Lower leg skin (tissue), 3 donors: Measurements from ENCODE around the gene CABP2.

ENCODE experiments used
- CTCF ChIP-seq, 3 donors: fragments of 450-650 bp; IDR thresholded peaks; one replicate each; pipeline ENCODE4 v1.5.1; 2016; ENCODE audit warnings: antibody characterized with exemption in 3 of 3, mild to moderate bottlenecking in 3 of 3, moderate library complexity in 2 of 3
- POLR2A ChIP-seq, 2 donors: fragments of 450-650 bp; IDR thresholded peaks; one replicate each; pipeline ENCODE4 v1.6.1; 2016 to 2017; ENCODE audit warnings: antibody characterized with exemption in 2 of 2, mild to moderate bottlenecking in 1 of 2, moderate library complexity in 1 of 2

- TF ChIP-seq CTCF (IDR thresholded peaks at IDR 0.05) (no peak), POLR2A (IDR thresholded peaks at IDR 0.05) (no peak)
These were observed 20.8 kb downstream of the CABP2 start for GRCh38 chr11:67502328-67502979.
